GM12875 (cell line): Measurements from ENCODE around the gene CORO6.

ENCODE experiments used
- H3K4me3 ChIP-seq: one replicate; pipeline ENCODE4 v1.5.1; 2011; ENCODE audit warnings: low read depth, low read length, control low read depth
- CTCF ChIP-seq: IDR thresholded peaks from 2 replicates; pipeline ENCODE4 v1.5.1; 2011; ENCODE audit warnings: low read depth, mild to moderate bottlenecking, control low read depth, inconsistent platforms, low read length, moderate library complexity, borderline replicate concordance; ENCODE audit not compliant: insufficient read depth

The CORO6 gene

GRCh38 chr17:29571486-29571882 is 51.2 kb downstream of the CORO6 start:
- no peak overlapping the region for H3K4me3 ChIP-seq
- no peak for TF ChIP-seq CTCF

GRCh38 chr17:29570521-29570920 is 52.2 kb downstream of the CORO6 start:
- TF ChIP-seq CTCF, result no peak
- H3K4me3 ChIP-seq, result no peak overlapping the region

GRCh38 chr17:29569245-29569950 is 53.3 kb downstream of the CORO6 start:
- no peak for TF ChIP-seq CTCF
- H3K4me3 ChIP-seq, result peak overlapping the region; percentile 84

- no peak for TF ChIP-seq CTCF
- peak within 1 kb of the TSS; percentile 84 for H3K4me3 ChIP-seq
Measured at GRCh38 chr17:29568331-29569244, 54.1 kb downstream of the CORO6 start, which contains the start of gene TP53I13. Gene TP53I13, plus strand, starts transcription at chr17:29568701. Its CDS starts 58 bp downstream, at chr17:29568759.

GRCh38 chr17:29567554-29568330 is 55.0 kb downstream of the CORO6 start:
- peak; percentile 64 for TF ChIP-seq CTCF
- peak overlapping the region; percentile 80 for H3K4me3 ChIP-seq

GRCh38 chr17:29567304-29567553 is 55.5 kb downstream of the CORO6 start:
- no peak for TF ChIP-seq CTCF
- H3K4me3 ChIP-seq, result peak overlapping the region; percentile 80
